ENCODE data around the gene OPA1. TPM values are rescaled to one million over a fixed set of nuclear protein-coding genes. Genes with fewer than 3 reads are reported as not detected.

The OPA1 gene
- total RNA-seq, 1 experiment from 2014 or later: 72.0 TPM

DNA sequence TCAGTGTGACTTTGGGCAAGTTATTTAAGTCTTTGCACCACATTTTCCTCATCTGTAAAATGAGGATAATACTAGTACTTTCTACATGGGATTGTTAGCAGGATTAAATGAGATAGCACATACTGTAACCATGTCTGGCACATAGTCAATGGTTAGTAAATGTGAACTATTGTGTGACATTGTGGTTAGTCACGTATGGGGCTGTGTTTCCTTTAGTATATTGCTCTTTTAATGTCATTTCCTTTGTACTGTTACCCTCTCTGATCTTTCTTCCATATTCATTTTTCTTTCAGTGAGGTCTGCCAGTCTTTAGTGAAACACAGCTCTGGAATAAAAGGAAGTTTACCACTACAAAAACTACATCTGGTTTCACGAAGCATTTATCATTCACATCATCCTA is 21.4 kb downstream of the OPA1 start:
- no peak overlapping the region for H3K4me3 ChIP-seq (replicated peaks in 1 of 2; ENCODE audit: low read depth in 1 of 2, low read length in 2 of 2)
- intact Hi-C loops (cut with micrococcal nuclease): no loop called here
- H3K27me3 ChIP-seq (ENCODE audit: insufficient read depth, low read length): no peaks in the 10 kb centered on the region
- 0 out of 4 replicates have a peak, but pooled peaks cover 0 to 5% of the 10 kb centered on the region in 2 experiments for H3K9me3 ChIP-seq (ENCODE audit: control insufficient read depth in 1 of 2, insufficient read depth in 1 of 2, low read depth in 1 of 2, low read length in 2 of 2)
- peaks cover 5% of the 10 kb centered on the region; the same call in 1 of the 2 replicates for H4K20me1 ChIP-seq (ENCODE audit: insufficient read depth)
- ChIA-PET CTCF (no interaction called here), RAD21 (ENCODE audit: low non-redundant PET in 1 of 2, low total read pairs in 2 of 2, uncharacterized antibody in 2 of 2, unreplicated experiment in 2 of 2) (no interaction called here), POLR2A (no interaction called here)
- H3K79me2 ChIP-seq (ENCODE audit: insufficient read depth, low read length): peaks cover 65% of the 10 kb centered on the region
- ATAC-seq (no peak), DNase-seq (ENCODE audit: low read depth, low spot score) (no peak)
- peaks cover 17 to 30% of the 10 kb centered on the region in 2 experiments; a peak in 3 of 4 replicates for H3K36me3 ChIP-seq (ENCODE audit: control insufficient read depth in 1 of 2, insufficient read depth in 2 of 2, low read length in 2 of 2)
- H3K4me1 ChIP-seq (ENCODE audit: control insufficient read depth in 1 of 2, insufficient read depth in 2 of 2, low read length in 2 of 2): no peaks in the 10 kb centered on the region
- no peak for TF ChIP-seq SIN3A (IDR thresholded peaks at IDR 0.05; ENCODE audit: low read depth)
- no peak for TF ChIP-seq EZH2phosphoT487 (IDR thresholded peaks at IDR 0.05; ENCODE audit: borderline replicate concordance)
- no peak for TF ChIP-seq JUND (IDR thresholded peaks at IDR 0.05)
- TF ChIP-seq RAD21 (IDR thresholded peaks at IDR 0.05; ENCODE audit: low read depth): no peak
- no peak for TF ChIP-seq POLR2A (IDR thresholded peaks at IDR 0.05; ENCODE audit: borderline replicate concordance, extremely low read depth, insufficient read depth, insufficient read length)
- no peak for TF ChIP-seq FOSL1 (IDR thresholded peaks at IDR 0.05; ENCODE audit: low read depth)
- no peak for TF ChIP-seq EGR1 (IDR thresholded peaks at IDR 0.05; ENCODE audit: low read depth)
- no peak for TF ChIP-seq CBX3 (IDR thresholded peaks at IDR 0.05; ENCODE audit: low read depth)
- no peak for TF ChIP-seq TCF7L2 (IDR thresholded peaks at IDR 0.05; ENCODE audit: borderline replicate concordance, extremely low read depth, insufficient read depth, insufficient read length)
- no peak for TF ChIP-seq EZH2 (IDR thresholded peaks at IDR 0.05)
- no peak overlapping the region for H3K4me2 ChIP-seq (ENCODE audit: low read length)
- no TSS peak for BruUV-seq (replicated peaks)
- no peaks in the 10 kb centered on the region for H3K9me2 ChIP-seq (ENCODE audit: insufficient read depth)
- H3K27ac ChIP-seq (ENCODE audit: low read depth, low read length): no peak overlapping the region
- H3K9ac ChIP-seq (ENCODE audit: low read length): no peak overlapping the region
- no peak overlapping the region for H2AFZ ChIP-seq (ENCODE audit: low read depth, low read length, poor library complexity, severe bottlenecking)

DNA sequence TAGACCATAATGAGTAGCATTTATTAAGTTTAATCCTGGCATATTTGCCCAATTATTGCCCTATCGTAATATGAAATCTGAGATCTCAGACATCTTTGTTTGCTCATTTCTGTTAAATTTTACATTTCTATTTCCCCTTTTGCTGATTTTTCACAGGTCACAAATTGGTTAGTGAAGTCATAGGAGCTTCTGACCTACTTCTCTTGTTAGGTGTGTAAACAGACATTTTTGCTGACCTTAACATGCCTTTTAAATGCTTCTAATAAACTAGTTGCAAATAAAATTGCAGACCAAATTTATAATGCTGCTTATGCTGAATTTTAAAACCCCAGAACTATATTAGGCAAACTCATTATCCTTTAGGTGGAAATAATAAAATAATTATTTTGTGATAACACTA is 24.6 kb downstream of the OPA1 start:
- DNase-seq (ENCODE audit: low read depth, low spot score) (no peak), ATAC-seq (no peak)
- Histone ChIP-seq H3K9ac (ENCODE audit: low read length) (no peak overlapping the region), H3K36me3 (ENCODE audit: control insufficient read depth in 1 of 2, insufficient read depth in 2 of 2, low read length in 2 of 2) (peaks cover 17 to 36% of the 10 kb centered on the region in 2 experiments), H3K79me2 (ENCODE audit: insufficient read depth, low read length) (peaks cover 52% of the 10 kb centered on the region), H4K20me1 (ENCODE audit: insufficient read depth) (peaks cover 5% of the 10 kb centered on the region; the same call in 1 of the 2 replicates), H3K4me2 (ENCODE audit: low read length) (no peak overlapping the region), H3K9me3 (ENCODE audit: control insufficient read depth in 1 of 2, insufficient read depth in 1 of 2, low read depth in 1 of 2, low read length in 2 of 2) (no peaks in the 10 kb centered on the region), H3K27ac (ENCODE audit: low read depth, low read length) (no peak overlapping the region), H3K9me2 (ENCODE audit: insufficient read depth) (no peaks in the 10 kb centered on the region), H3K4me1 (ENCODE audit: control insufficient read depth in 1 of 2, insufficient read depth in 2 of 2, low read length in 2 of 2) (no peaks in the 10 kb centered on the region), H3K4me3 (replicated peaks in 1 of 2; ENCODE audit: low read depth in 1 of 2, low read length in 2 of 2) (no peak overlapping the region), H3K27me3 (ENCODE audit: insufficient read depth, low read length) (no peaks in the 10 kb centered on the region), H2AFZ (ENCODE audit: low read depth, low read length, poor library complexity, severe bottlenecking) (no peak overlapping the region)
- CTCF ChIA-PET: no interaction called here
- RAD21 ChIA-PET (ENCODE audit: low non-redundant PET in 1 of 2, low total read pairs in 2 of 2, uncharacterized antibody in 2 of 2, unreplicated experiment in 2 of 2): no interaction called here
- intact Hi-C loops (cut with micrococcal nuclease): no loop called here
- POLR2A ChIA-PET: no interaction called here
- BruUV-seq (replicated peaks): no TSS peak
- TF ChIP-seq POLR2A (IDR thresholded peaks at IDR 0.05; ENCODE audit: borderline replicate concordance, extremely low read depth, insufficient read depth, insufficient read length) (no peak), ELF1 (IDR thresholded peaks at IDR 0.05; ENCODE audit: borderline replicate concordance, low read depth) (no peak), JUND (IDR thresholded peaks at IDR 0.05) (no peak), SIN3A (IDR thresholded peaks at IDR 0.05; ENCODE audit: low read depth) (no peak)

Measured in HCT116 (cell line).